B cell (primary cell): Measurements from ENCODE around the gene CANX.

Experiments used
- CTCF ChIP-seq: fragments of 200-600 bp; IDR thresholded peaks from one replicate; pipeline ENCODE4 v1.8.0; 2022; ENCODE audit warnings: antibody characterized with exemption, mild to moderate bottlenecking
- EZH2 ChIP-seq: IDR thresholded peaks from 2 replicates; pipeline ENCODE4 v1.6.1; 2012; ENCODE audit warnings: borderline replicate concordance, low read depth, mild to moderate bottlenecking, moderate library complexity, low read length; ENCODE audit not compliant: insufficient read depth, poor library complexity, severe bottlenecking

DNA sequence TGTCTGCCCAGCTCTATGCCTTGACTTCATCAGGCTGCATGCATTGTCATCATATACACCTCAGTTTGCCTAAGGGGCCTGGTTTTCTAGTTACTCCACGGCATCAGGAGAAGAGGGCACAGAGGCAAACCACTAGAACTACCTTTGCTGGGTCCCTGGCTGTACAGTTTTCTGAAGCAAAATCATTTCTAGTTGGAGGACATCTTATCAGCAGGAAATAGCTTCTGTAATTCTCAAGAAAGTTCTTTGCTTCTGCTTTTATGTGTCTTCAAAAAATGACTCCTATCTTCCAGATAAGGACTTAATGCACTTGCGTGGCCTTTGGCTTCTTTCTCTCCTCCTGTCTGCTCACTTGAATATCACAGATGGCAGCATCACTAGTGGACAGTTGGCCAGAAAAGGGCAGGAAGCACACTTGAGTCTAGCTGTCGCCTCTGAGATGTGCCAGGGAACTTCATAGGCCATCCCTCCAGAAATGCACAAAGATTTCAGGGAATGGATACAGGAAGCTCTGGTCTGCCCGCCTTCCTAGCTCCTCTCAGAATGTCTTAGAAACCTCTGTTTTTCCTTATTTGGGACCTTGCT lies 72.6 kb downstream of the CANX start:
- TF ChIP-seq EZH2 (no peak), CTCF (no peak)
